Measurements from ENCODE around the gene TRIM25. TPM values are rescaled to one million over a fixed set of nuclear protein-coding genes. Genes with fewer than 3 reads are reported as not detected.

The TRIM25 gene
- total and polyA plus RNA-seq, 2 of the 8 experiments (the other 6 are each of a cell fraction or from before 2014, with no cell fraction given): 16.6 to 38.9 TPM

GRCh38 chr17:56849131-56849530 is 64.7 kb downstream of the TRIM25 start (continued):
- no peak for TF ChIP-seq CHD7 (IDR thresholded peaks at IDR 0.05; ENCODE audit: insufficient replicate concordance, low read length)
- no peak for TF ChIP-seq KDM5A (IDR thresholded peaks at IDR 0.05; ENCODE audit: low read length)
- TF ChIP-seq ASH2L (IDR thresholded peaks at IDR 0.05; ENCODE audit: low read length): no peak
- no peak for TF ChIP-seq RBBP5 (IDR thresholded peaks at IDR 0.05; ENCODE audit: borderline replicate concordance, low read depth, low read length)
- no peak for TF ChIP-seq BRCA1 (IDR thresholded peaks at IDR 0.05; ENCODE audit: low read depth, low read length)
- TF ChIP-seq KDM1A (IDR thresholded peaks at IDR 0.05; ENCODE audit: borderline replicate concordance, low read length): no peak
- TF ChIP-seq TAF7 (optimal IDR thresholded peaks at IDR 0.05; ENCODE audit: borderline replicate concordance, low read depth, low read length): no peak
- TF ChIP-seq MAFK (IDR thresholded peaks at IDR 0.05; ENCODE audit: low read depth, low read length): no peak
- TF ChIP-seq YY1 (IDR thresholded peaks at IDR 0.05; ENCODE audit: low read depth, low read length): no peak
- TF ChIP-seq TBP (IDR thresholded peaks at IDR 0.05; ENCODE audit: low read depth, low read length): no peak
- TF ChIP-seq, protein P1, sequence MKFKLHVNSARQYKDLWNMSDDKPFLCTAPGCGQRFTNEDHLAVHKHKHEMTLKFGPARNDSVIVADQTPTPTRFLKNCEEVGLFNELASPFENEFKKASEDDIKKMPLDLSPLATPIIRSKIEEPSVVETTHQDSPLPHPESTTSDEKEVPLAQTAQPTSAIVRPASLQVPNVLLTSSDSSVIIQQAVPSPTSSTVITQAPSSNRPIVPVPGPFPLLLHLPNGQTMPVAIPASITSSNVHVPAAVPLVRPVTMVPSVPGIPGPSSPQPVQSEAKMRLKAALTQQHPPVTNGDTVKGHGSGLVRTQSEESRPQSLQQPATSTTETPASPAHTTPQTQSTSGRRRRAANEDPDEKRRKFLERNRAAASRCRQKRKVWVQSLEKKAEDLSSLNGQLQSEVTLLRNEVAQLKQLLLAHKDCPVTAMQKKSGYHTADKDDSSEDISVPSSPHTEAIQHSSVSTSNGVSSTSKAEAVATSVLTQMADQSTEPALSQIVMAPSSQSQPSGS (IDR thresholded peaks at IDR 0.05; ENCODE audit: low read length): no peak

All from H1 (cell line).